Hepatocyte (in vitro differentiated cells): Measurements from ENCODE around the gene PAFAH1B1.

Experiments used
- CTCF ChIP-seq: fragments of 200-600 bp; sonication (generic); IDR thresholded peaks from 2 replicates; pipeline ENCODE4 v1.5.1; 2016; ENCODE audit warnings: antibody characterized with exemption, mild to moderate bottlenecking; ENCODE audit not compliant: poor library complexity
- EZH2 ChIP-seq: fragments of 200-600 bp; sonication (generic); IDR thresholded peaks from 2 replicates; pipeline ENCODE4 v1.6.1; 2016; ENCODE audit warnings: antibody characterized with exemption, mild to moderate bottlenecking, borderline replicate concordance

DNA sequence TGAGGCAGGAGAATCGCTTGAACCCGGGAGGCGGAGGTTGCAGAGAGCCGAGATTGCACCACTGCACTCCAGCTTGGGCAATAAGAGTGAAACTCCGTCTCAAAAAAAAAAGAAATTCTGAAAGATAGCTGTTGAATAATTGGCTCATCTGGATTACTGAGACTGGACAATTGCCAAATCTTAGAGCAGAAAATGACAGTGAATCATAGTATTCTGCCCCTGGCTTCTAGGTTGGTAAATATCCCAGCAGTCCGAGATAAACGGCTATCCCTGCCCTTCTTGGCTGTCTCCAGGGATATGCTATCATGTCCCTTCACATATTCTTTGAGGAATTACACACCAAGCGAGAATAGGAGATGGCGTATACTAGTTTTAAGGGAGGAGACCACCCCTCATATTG is 46.3 kb upstream of the PAFAH1B1 start:
- TF ChIP-seq CTCF (no peak), EZH2 (no peak)
